H1 (cell line): ENCODE data around the gene FBXL17. TPM values are rescaled to one million over a fixed set of nuclear protein-coding genes. Genes with fewer than 3 reads are reported as not detected.

Source experiments
- CTCF ChIA-PET: fragments of 300-600 bp; sonication (Branson Sonifier 250); formaldehyde crosslinking; loops from one replicate; lab custom pipeline; 2021; ENCODE audit not compliant: partially characterized antibody; lab: Charles Lee
- POLR2A ChIA-PET: fragments of 300-600 bp; sonication (Branson Sonifier 250); formaldehyde crosslinking; loops from one replicate; lab custom pipeline; 2021; ENCODE audit warnings: inconsistent platforms; ENCODE audit not compliant: partially characterized antibody; lab: Charles Lee
- DNase-seq, 2 experiments: peaks; one replicate each; pipeline versions ENCODE4 v3.0.0 to v3.0.0-alpha.2; 2010 to 2022; ENCODE audit warnings: low spot score in 2 of 2, low read depth in 1 of 2, mixed read lengths in 1 of 2
- FAIRE-seq: peaks from 2 replicates; lab custom pipeline; 2011; peaks lifted over from hg19 to GRCh38; lab: Jason Lieb, UNC
- H2AFZ ChIP-seq: 2 replicates; pipeline ENCODE4 v1.8.1; 2012; ENCODE audit warnings: low read length, inconsistent platforms
- H2AK5ac ChIP-seq: 2 replicates; pipeline ENCODE4 v1.6.1; 2013; ENCODE audit warnings: low read depth, low read length
- H2BK120ac ChIP-seq: replicated peaks from 2 replicates; pipeline ENCODE3; 2013; ENCODE audit warnings: low read depth, low read length, inconsistent platforms
- H2BK12ac ChIP-seq: 2 replicates; pipeline ENCODE4 v1.6.1; 2013; ENCODE audit warnings: low read depth, low read length
- H2BK15ac ChIP-seq: 2 replicates; pipeline ENCODE4 v1.6.1; 2013; ENCODE audit warnings: low read length
- H2BK20ac ChIP-seq: 2 replicates; pipeline ENCODE4 v1.6.1; 2013; ENCODE audit warnings: low read length
- H2BK5ac ChIP-seq: 2 replicates; pipeline ENCODE4 v1.6.1; 2013; ENCODE audit warnings: low read depth, low read length
- H3K14ac ChIP-seq: 2 replicates; pipeline ENCODE4 v1.6.1; 2013; ENCODE audit warnings: inconsistent platforms; ENCODE audit not compliant: insufficient read length
- H3K18ac ChIP-seq: 2 replicates; pipeline ENCODE4 v1.6.1; 2013; ENCODE audit warnings: low read length; ENCODE audit errors: extremely low read depth
- H3K23ac ChIP-seq: 2 replicates; pipeline ENCODE4 v1.6.1; 2013; ENCODE audit warnings: inconsistent platforms; ENCODE audit not compliant: insufficient read length
- H3K23me2 ChIP-seq: 2 replicates; pipeline ENCODE4 v1.6.1; 2013; ENCODE audit warnings: low read depth, low read length
- H3K27ac ChIP-seq: 2 replicates; pipeline ENCODE4 v1.6.1; 2011; ENCODE audit warnings: low read depth, low read length, inconsistent platforms
- H3K27me3 ChIP-seq, 4 experiments: replicated peaks in 1 of 4; 1 replicate in 1 of 4; 2 replicates in 3 of 4; pipeline versions ENCODE4 v1.6.1 to v1.8.1; 2011 to 2013; ENCODE audit warnings: low read length in 3 of 4, mild to moderate bottlenecking in 3 of 4, inconsistent platforms in 2 of 4, mixed read lengths in 2 of 4, moderate library complexity in 1 of 4; ENCODE audit not compliant: control insufficient read depth in 3 of 4, insufficient read depth in 3 of 4; ENCODE audit errors: extremely low read depth in 1 of 4
- H3K36me3 ChIP-seq, 4 experiments: 2 replicates each; pipeline versions ENCODE4 v1.6.1 to v1.8.1; 2011 to 2013; ENCODE audit warnings: mild to moderate bottlenecking in 4 of 4, low read length in 3 of 4, moderate library complexity in 2 of 4, control low read depth in 1 of 4, inconsistent platforms in 1 of 4; ENCODE audit not compliant: insufficient read depth in 4 of 4, control insufficient read depth in 2 of 4
- H3K4ac ChIP-seq: replicated peaks from 2 replicates; pipeline ENCODE3; 2013; ENCODE audit warnings: low read length, low read depth, mixed read lengths, inconsistent platforms; ENCODE audit not compliant: insufficient read length
- H3K4me1 ChIP-seq, 4 experiments: replicated peaks in 1 of 4; 1 replicate in 1 of 4; 2 replicates in 3 of 4; pipeline versions ENCODE4 v1.6.1 to v1.8.1; 2011 to 2013; ENCODE audit warnings: low read length in 3 of 4, inconsistent platforms in 2 of 4, mixed read lengths in 1 of 4; ENCODE audit not compliant: insufficient read depth in 4 of 4, control insufficient read depth in 3 of 4
- H3K4me2 ChIP-seq, 2 experiments: 2 replicates each; pipeline versions ENCODE4 v1.6.1 to v1.8.1; 2011 to 2013; ENCODE audit warnings: low read depth in 2 of 2, low read length in 2 of 2, control low read depth in 1 of 2, inconsistent platforms in 1 of 2, mild to moderate bottlenecking in 1 of 2; ENCODE audit not compliant: insufficient read depth in 1 of 2
- H3K4me3 ChIP-seq, 4 experiments: fragments of 200-600, 300-600 bp in 1 of 4; sonication (generic), shearing (Covaris generic), sonication (Bioruptor Twin) in 1 of 4; 2 replicates each; pipeline versions ENCODE4 v1.5.1 to v1.8.1; 2011 to 2016; ENCODE audit warnings: low read length in 4 of 4, low read depth in 3 of 4, control low read depth in 2 of 4, inconsistent platforms in 2 of 4, mild to moderate bottlenecking in 2 of 4, mixed read lengths in 1 of 4, moderate library complexity in 1 of 4; ENCODE audit not compliant: insufficient read depth in 2 of 4; ENCODE audit errors: extremely low read depth in 1 of 4
- H3K56ac ChIP-seq: replicated peaks from 2 replicates; pipeline ENCODE3; 2013; ENCODE audit warnings: low read depth, mild to moderate bottlenecking, mixed read lengths, low read length, inconsistent platforms; ENCODE audit not compliant: insufficient read length
- H3K79me1 ChIP-seq: 2 replicates; pipeline ENCODE4 v1.6.1; 2013; ENCODE audit warnings: low read depth, low read length, control low read depth
- H3K79me2 ChIP-seq, 2 experiments: 2 replicates each; pipeline versions ENCODE4 v1.6.1 to v1.8.1; 2012 to 2013; ENCODE audit warnings: low read length in 2 of 2, mild to moderate bottlenecking in 2 of 2, inconsistent platforms in 1 of 2; ENCODE audit not compliant: insufficient read depth in 2 of 2, control insufficient read depth in 1 of 2
- H3K9ac ChIP-seq, 4 experiments: replicated peaks in 1 of 4; 1 replicate in 1 of 4; 2 replicates in 3 of 4; pipeline versions ENCODE4 v1.6.1 to v1.8.1; 2011 to 2013; ENCODE audit warnings: low read depth in 3 of 4, low read length in 3 of 4, control low read depth in 2 of 4, mild to moderate bottlenecking in 2 of 4, moderate library complexity in 2 of 4, inconsistent platforms in 1 of 4; ENCODE audit errors: extremely low read depth in 1 of 4
- H3K9me3 ChIP-seq, 2 experiments: 2 replicates each; pipeline versions ENCODE4 v1.6.1 to v1.8.1; 2012 to 2013; ENCODE audit warnings: mild to moderate bottlenecking in 2 of 2, moderate library complexity in 2 of 2, control low read depth in 1 of 2, inconsistent platforms in 1 of 2, low read depth in 1 of 2, low read length in 1 of 2, mixed read lengths in 1 of 2; ENCODE audit not compliant: insufficient read depth in 2 of 2
- H4K20me1 ChIP-seq, 2 experiments: replicated peaks in 1 of 2; 2 replicates each; pipeline versions ENCODE3 to v1.8.1; 2011 to 2013; ENCODE audit warnings: inconsistent platforms in 2 of 2, low read length in 2 of 2, mild to moderate bottlenecking in 1 of 2; ENCODE audit not compliant: insufficient read depth in 2 of 2, control insufficient read depth in 1 of 2
- H4K5ac ChIP-seq: 2 replicates; pipeline ENCODE4 v1.6.1; 2013; ENCODE audit warnings: low read length, low read depth, mixed read lengths, inconsistent platforms; ENCODE audit not compliant: insufficient read length
- H4K8ac ChIP-seq: 2 replicates; pipeline ENCODE4 v1.8.0; 2013; ENCODE audit warnings: mild to moderate bottlenecking, moderate library complexity, low read length, inconsistent platforms; ENCODE audit not compliant: insufficient read depth; ENCODE audit errors: extremely low read depth
- H4K91ac ChIP-seq: replicated peaks from 2 replicates; pipeline ENCODE3; 2013; ENCODE audit warnings: low read length, mixed read lengths, inconsistent platforms; ENCODE audit not compliant: insufficient read length
- WGBS, 2 experiments: shearing (Covaris generic) in 1 of 2; methylation state at CpG; one replicate each; pipeline versions ENCODE4 v1.1.6 to v1.1.7; 2013 to 2015; ENCODE audit warnings: low lambda C conversion rate in 2 of 2, mixed read lengths in 2 of 2, inconsistent platforms in 1 of 2, low coverage in 1 of 2, missing lambda C conversion rate in 1 of 2; ENCODE audit not compliant: insufficient replicate concordance in 2 of 2, insufficient coverage in 1 of 2, insufficient read length in 1 of 2; ENCODE audit errors: extremely low coverage in 1 of 2, missing lambda C conversion rate in 1 of 2; 5-methylcytosine and 5-hydroxymethylcytosine counted together
- polyA plus RNA-seq, 7 experiments: library from polyadenylated mRNA; depleted of rRNA in 3 of 7; stranded (reverse) in 5 of 7; unstranded in 2 of 7; fragments of >200 nt in 5 of 7; fragments of 200-250 nt in 2 of 7; gene quantifications; 1 replicate in 5 of 7; 2 replicates in 1 of 7; 4 replicates in 1 of 7; pipeline versions ENCODE4 v1.2.1 to v1.2.3, GENCODE V29; 2011 to 2013; ENCODE audit warnings: missing spikeins in 2 of 7, mixed read lengths in 2 of 7
- total RNA-seq: library from RNA; stranded (reverse); fragmentation: NEBNext Ultra II Directional; extraction: Animal tissue kit (Norgen Biotek cat#: 25700); gene quantifications from 2 replicates; pipeline ENCODE4 v1.2.1, GENCODE V29; 2021

Gene FBXL17
- total and polyA plus RNA-seq, 2 of the 8 experiments (the other 6 are each of a cell fraction or from before 2014, with no cell fraction given), result 0.35 to 4.3 TPM

GRCh38 chr5:108193021-108193795 lies 188.7 kb downstream of the FBXL17 start:
- Histone ChIP-seq H2BK12ac (no peak overlapping the region), H3K79me1 (no peaks in the 10 kb centered on the region), H3K27me3 (no peaks in the 10 kb centered on the region), H4K8ac (no peak overlapping the region), H2AFZ (no peak overlapping the region), H2BK5ac (no peak overlapping the region), H2AK5ac (no peak overlapping the region), H3K56ac (no peak overlapping the region), H3K14ac (no peak overlapping the region), H3K79me2 (no peaks in the 10 kb centered on the region), H3K4me3 (no peak overlapping the region), H2BK20ac (no peak overlapping the region), H4K5ac (no peak overlapping the region), H3K23ac (no peak overlapping the region), H4K20me1 (no peaks in the 10 kb centered on the region), H3K4me1 (no peaks in the 10 kb centered on the region), H2BK120ac (no peak overlapping the region), H3K4ac (no peak overlapping the region), H4K91ac (no peak overlapping the region), H3K23me2 (no peaks in the 10 kb centered on the region), H3K36me3 (no peaks in the 10 kb centered on the region), H3K9ac (no peak overlapping the region), H3K4me2 (no peak overlapping the region), H2BK15ac (no peak overlapping the region), H3K27ac (no peak overlapping the region), H3K18ac (no peak overlapping the region), H3K9me3 (no peaks in the 10 kb centered on the region)
- ChIA-PET CTCF (interaction anchor here (0.6 to 2.0 kb wide), 3 partner anchors 7 to 19 kb away, joined by 3 to 4 read pairs (median 3); no protein-coding TSS in a partner anchor), POLR2A (no interaction called here)
- WGBS, 2 experiments, result 85% methylated on average over 2 of the region's 2 CpGs; no CpG with 5 or more reads in 1 of the 2 experiments
- FAIRE-seq (no peak), DNase-seq (no peak)
